Adrenal gland (tissue), 12 donors: ENCODE results near the gene BCL2A1. TPM values are rescaled to one million over a fixed set of nuclear protein-coding genes. Genes with fewer than 3 reads are reported as not detected.

Experiments
- DNase-seq, 7 donors: peaks; one replicate each; pipeline ENCODE4 v3.0.0-alpha.2; 2019 to 2020
- H3K27ac ChIP-seq, 5 donors: fragments of 200-600 bp; sonication (generic) in 4 of 5; 1 replicate in 3 of 5; 2 replicates in 2 of 5; pipeline versions ENCODE4 v1.5.1 to v1.8.0; 2016 to 2020; ENCODE audit warnings: mild to moderate bottlenecking in 1 of 5
- H3K27me3 ChIP-seq: fragments of 200-600 bp; 2 replicates; pipeline ENCODE4 v1.8.0; 2021
- H3K36me3 ChIP-seq, 2 donors: fragments of 200-600 bp; replicated peaks in 1 of 2; 1 replicate in 1 of 2; 2 replicates in 1 of 2; pipeline versions ENCODE4 v1.5.1 to v1.8.0; 2018 to 2022
- H3K4me1 ChIP-seq, 2 donors: fragments of 200-600 bp; replicated peaks in 1 of 2; 1 replicate in 1 of 2; 2 replicates in 1 of 2; pipeline versions ENCODE4 v1.5.1 to v1.8.0; 2018 to 2021
- H3K4me3 ChIP-seq, 4 donors: fragments of 200-600 bp; sonication (generic) in 3 of 4; one replicate each; pipeline ENCODE4 v1.5.1; 2016 to 2018
- H3K9me3 ChIP-seq, 3 donors: fragments of 200-600 bp; sonication (generic) in 1 of 3; replicated peaks in 1 of 3; 1 replicate in 2 of 3; 2 replicates in 1 of 3; pipeline versions ENCODE4 v1.5.1 to v1.8.0; 2016 to 2021
- POLR2A ChIP-seq, 2 donors: fragments of 450-650 bp; IDR thresholded peaks; one replicate each; pipeline ENCODE4 v1.6.1; 2017; ENCODE audit warnings: antibody characterized with exemption in 2 of 2, mild to moderate bottlenecking in 2 of 2, moderate library complexity in 1 of 2
- WGBS, 4 donors: extraction: QIAGEN DNeasy Blood & Tissue Kit in 2 of 4; methylation state at CpG; one replicate each; pipeline versions ENCODE4 v1.1.5 to v1.1.7; 2013 to 2017; 5-methylcytosine and 5-hydroxymethylcytosine counted together
- intact Hi-C, 2 donors: fragments of 100-400 bp; cut with DNase I; formaldehyde crosslinking; loops; one replicate each; pipeline versions ENCODE4 v1.14.1 to v1.15.0; 2022 to 2023
- polyA plus RNA-seq, 3 donors: library from polyadenylated mRNA; stranded (reverse); fragments of 200-250 nt in 2 of 3; fragments of 350-450 nt in 1 of 3; fragmentation: Illumina TruSeq in 1 of 3; extraction: RNeasy Lipid Tissue Mini Kit (QIAGEN cat#74804) in 1 of 3; gene quantifications; one replicate each; pipeline ENCODE4 v1.2.3, GENCODE V29; 2013 to 2014
- total RNA-seq, 9 donors: library from RNA; depleted of rRNA in 4 of 9; stranded (reverse); fragments of >200 nt in 4 of 9; fragments of 120-200 nt in 1 of 9; fragmentation: NEBNext Ultra II Directional in 1 of 9; extraction: Animal tissue kit (Norgen Biotek cat#: 25700) in 1 of 9; gene quantifications; one replicate each; pipeline versions ENCODE4 v1.1.0 to v1.2.4, GENCODE V29; 2013 to 2023
- TF ChIP-seq, protein P1 (sequence below), 6 experiments: fragments of 450-650 bp in 4 of 6; fragments of 200-600 bp in 2 of 6; sonication (generic) in 1 of 6; IDR thresholded peaks; 1 replicate in 5 of 6; 2 replicates in 1 of 6; pipeline versions ENCODE4 v1.5.1 to v1.8.0; 2016 to 2021; ENCODE audit warnings: antibody characterized with exemption in 6 of 6, mild to moderate bottlenecking in 2 of 6, moderate library complexity in 1 of 6
- donor health status: healthy with polysubstance abuse.
- donor health status: Bipolar disorder and iron deficiency.
- donor health status: DM: yes; HTN: yes; CAD: no.
- donor health status: DM: no; HTN: no; CAD: no.
- donor health status: DM: no; HTN: no; CAD: no.
- donor health status: DM: yes; HTN: yes; CAD: no.

The BCL2A1 gene
- total and polyA plus RNA-seq, 12 donors: 0.56 to 19.1 (median 1.4) TPM; not detected in 1

DNA sequence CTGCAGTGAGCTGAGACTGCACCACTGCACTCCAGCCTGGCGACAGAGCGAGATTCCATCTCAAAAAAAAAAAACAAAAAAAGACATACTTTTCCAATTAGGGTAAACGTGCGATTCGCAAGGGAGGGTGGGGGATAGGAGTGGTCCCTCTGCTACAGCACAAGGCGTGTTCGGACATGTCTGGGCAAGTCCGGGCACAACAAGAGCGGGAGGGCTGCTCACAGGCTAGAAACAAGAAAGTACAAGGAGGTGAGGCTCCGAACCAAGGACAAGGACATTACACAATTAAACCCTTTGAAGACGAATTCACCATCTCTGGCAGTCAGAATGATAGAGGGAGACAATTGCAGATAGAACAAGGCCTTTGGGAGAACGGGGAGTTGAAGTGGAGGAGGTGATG is 32.2 kb upstream of the BCL2A1 start:
- Histone ChIP-seq H3K4me3 (no peak overlapping the region), H3K27me3 (no peaks in the 10 kb centered on the region), H3K36me3 (no peaks in the 10 kb centered on the region), H3K9me3 (no peaks in the 10 kb centered on the region), H3K27ac (no peak overlapping the region), H3K4me1 (no peaks in the 10 kb centered on the region)
- 71 to 80% (median 73%) methylated on average over 11 to 12 of the region's 12 CpGs for WGBS, 4 donors
- DNase-seq: peak in 1 of 7 donors; percentile 29
- TF ChIP-seq, protein P1, sequence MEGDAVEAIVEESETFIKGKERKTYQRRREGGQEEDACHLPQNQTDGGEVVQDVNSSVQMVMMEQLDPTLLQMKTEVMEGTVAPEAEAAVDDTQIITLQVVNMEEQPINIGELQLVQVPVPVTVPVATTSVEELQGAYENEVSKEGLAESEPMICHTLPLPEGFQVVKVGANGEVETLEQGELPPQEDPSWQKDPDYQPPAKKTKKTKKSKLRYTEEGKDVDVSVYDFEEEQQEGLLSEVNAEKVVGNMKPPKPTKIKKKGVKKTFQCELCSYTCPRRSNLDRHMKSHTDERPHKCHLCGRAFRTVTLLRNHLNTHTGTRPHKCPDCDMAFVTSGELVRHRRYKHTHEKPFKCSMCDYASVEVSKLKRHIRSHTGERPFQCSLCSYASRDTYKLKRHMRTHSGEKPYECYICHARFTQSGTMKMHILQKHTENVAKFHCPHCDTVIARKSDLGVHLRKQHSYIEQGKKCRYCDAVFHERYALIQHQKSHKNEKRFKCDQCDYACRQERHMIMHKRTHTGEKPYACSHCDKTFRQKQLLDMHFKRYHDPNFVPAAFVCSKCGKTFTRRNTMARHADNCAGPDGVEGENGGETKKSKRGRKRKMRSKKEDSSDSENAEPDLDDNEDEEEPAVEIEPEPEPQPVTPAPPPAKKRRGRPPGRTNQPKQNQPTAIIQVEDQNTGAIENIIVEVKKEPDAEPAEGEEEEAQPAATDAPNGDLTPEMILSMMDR (IDR thresholded peaks at IDR 0.05): no peak
- no peak for TF ChIP-seq POLR2A (IDR thresholded peaks at IDR 0.05)
- intact Hi-C loops: no loop called here

GRCh38 chr15:80002267-80002666 is 31.3 kb upstream of the BCL2A1 start:
- Histone ChIP-seq H3K4me1 (no peaks in the 10 kb centered on the region), H3K4me3 (no peak overlapping the region), H3K27ac (no peak overlapping the region), H3K9me3 (no peaks in the 10 kb centered on the region), H3K36me3 (no peaks in the 10 kb centered on the region), H3K27me3 (no peaks in the 10 kb centered on the region)
- DNase-seq: no peak
- WGBS, 4 donors: 87 to 94% (median 93%) methylated on average over 3 of the region's 3 CpGs
- TF ChIP-seq, protein P1 (IDR thresholded peaks at IDR 0.05): no peak
- no peak for TF ChIP-seq POLR2A (IDR thresholded peaks at IDR 0.05)
- intact Hi-C loops: no loop called here

- intact Hi-C loops: no loop called here
These were observed 23.6 kb upstream of the BCL2A1 start for GRCh38 chr15:79994615-79995014.

DNA sequence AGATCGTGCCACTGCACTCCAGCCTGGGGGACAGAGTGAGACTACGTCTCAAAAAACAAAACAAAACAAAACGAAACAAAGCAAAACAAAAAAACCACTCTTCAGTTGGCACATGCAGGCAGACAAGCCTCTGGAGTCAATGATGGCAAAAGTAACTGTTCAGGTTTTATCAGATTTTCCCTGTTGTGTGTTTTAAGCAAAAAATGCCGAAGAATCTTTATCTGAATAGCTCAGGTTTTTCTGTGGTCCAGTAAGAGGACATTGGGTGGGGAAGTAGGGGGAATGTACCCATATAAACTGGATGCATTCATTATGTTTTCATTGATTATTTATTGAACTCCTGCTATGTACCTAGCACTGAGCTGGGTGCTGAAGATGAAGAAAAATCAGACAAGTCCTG is 20.8 kb upstream of the BCL2A1 start:
- H3K36me3 ChIP-seq: no peaks in the 10 kb centered on the region
- WGBS, 4 donors: 60 to 65% (median 64%) methylated on average over 4 of the region's 4 CpGs
- no peak for TF ChIP-seq POLR2A (IDR thresholded peaks at IDR 0.05)
- TF ChIP-seq, protein P1 (IDR thresholded peaks at IDR 0.05): no peak
- DNase-seq: peak in 1 of 7 donors; percentile 1
- no peaks in the 10 kb centered on the region for H3K4me1 ChIP-seq
- no peak overlapping the region for H3K4me3 ChIP-seq
- no peak overlapping the region for H3K27ac ChIP-seq
- no peaks in the 10 kb centered on the region for H3K27me3 ChIP-seq
- H3K9me3 ChIP-seq: no peaks in the 10 kb centered on the region
- intact Hi-C loops: no loop called here

More at GRCh38 chr15:79994615-79995014, 23.6 kb upstream of the BCL2A1 start:
- Histone ChIP-seq H3K27me3 (no peaks in the 10 kb centered on the region), H3K4me1 (no peaks in the 10 kb centered on the region), H3K9me3 (no peaks in the 10 kb centered on the region), H3K36me3 (no peaks in the 10 kb centered on the region), H3K4me3 (no peak overlapping the region), H3K27ac (no peak overlapping the region)
- DNase-seq: no peak
- TF ChIP-seq POLR2A (IDR thresholded peaks at IDR 0.05): no peak
- TF ChIP-seq, protein P1 (IDR thresholded peaks at IDR 0.05): no peak
- 70 to 85% (median 79%) methylated on average over 3 of the region's 3 CpGs for WGBS, 4 donors
